Loucy (cell line): ENCODE data around the gene ZNF516.
A peak's percentile ranks its signal among the peaks of the same experiment; 100 is the strongest.

ENCODE experiments used
- H2AFZ ChIP-seq: fragments of 200-600 bp; sonication (generic); 2 replicates; pipeline ENCODE4 v1.6.0; 2016; ENCODE audit warnings: antibody characterized with exemption, mild to moderate bottlenecking, low read length, moderate library complexity
- H3F3A ChIP-seq: fragments of 200-600 bp; 2 replicates; pipeline ENCODE4 v1.6.0; 2016; ENCODE audit warnings: antibody characterized with exemption, low read depth, mild to moderate bottlenecking
- H3K27me3 ChIP-seq: fragments of 200-600 bp; sonication (generic); 2 replicates; pipeline ENCODE4 v1.6.1; 2014; ENCODE audit warnings: low read length, mild to moderate bottlenecking; ENCODE audit not compliant: insufficient read depth, poor library complexity, severe bottlenecking
- H3K36me3 ChIP-seq: fragments of 200-600 bp; sonication (generic); 2 replicates; pipeline ENCODE4 v1.6.1; 2016; ENCODE audit warnings: low read length; ENCODE audit not compliant: insufficient read depth
- H3K4me1 ChIP-seq: fragments of 200-600 bp; sonication (generic); 2 replicates; pipeline ENCODE4 v1.5.1; 2014; ENCODE audit warnings: low read length, mild to moderate bottlenecking; ENCODE audit not compliant: insufficient read depth, poor library complexity, severe bottlenecking
- H3K4me2 ChIP-seq: fragments of 200-600 bp; sonication (generic); 2 replicates; pipeline ENCODE4 v1.6.0; 2014; ENCODE audit warnings: antibody characterized with exemption, low read length, low read depth, mild to moderate bottlenecking; ENCODE audit not compliant: poor library complexity, severe bottlenecking
- H3K4me3 ChIP-seq: fragments of 200-600 bp; sonication (generic); 2 replicates; pipeline ENCODE4 v1.5.1; 2014; ENCODE audit warnings: low read length, mild to moderate bottlenecking, mixed read lengths; ENCODE audit not compliant: poor library complexity, severe bottlenecking
- H3K79me2 ChIP-seq: fragments of 200-600 bp; sonication (generic); 2 replicates; pipeline ENCODE4 v1.6.1; 2014; ENCODE audit warnings: low read length; ENCODE audit not compliant: insufficient read depth
- H3K9ac ChIP-seq: fragments of 200-600 bp; sonication (generic); 2 replicates; pipeline ENCODE4 v1.6.0; 2014; ENCODE audit warnings: mild to moderate bottlenecking, low read depth, low read length, moderate library complexity; ENCODE audit not compliant: poor library complexity, severe bottlenecking
- H3K9me2 ChIP-seq: fragments of 200-600 bp; sonication (generic); replicated peaks from 2 replicates; pipeline ENCODE4 v1.6.1; 2016; ENCODE audit warnings: low read depth, low read length, mixed read lengths
- H3K9me3 ChIP-seq: fragments of 200-600 bp; sonication (generic); 2 replicates; pipeline ENCODE4 v1.6.1; 2014; ENCODE audit warnings: mild to moderate bottlenecking, antibody characterized with exemption, low read length, low read depth; ENCODE audit not compliant: insufficient read depth
- H4K20me1 ChIP-seq: fragments of 200-600 bp; sonication (generic); 2 replicates; pipeline ENCODE4 v1.6.0; 2014; ENCODE audit warnings: antibody characterized with exemption, low read length, mild to moderate bottlenecking; ENCODE audit not compliant: insufficient read depth, poor library complexity, severe bottlenecking
- EZH2phosphoT487 ChIP-seq: fragments of 200-600 bp; IDR thresholded peaks from 2 replicates; pipeline ENCODE4 v1.6.1; 2018; ENCODE audit warnings: antibody characterized with exemption, mild to moderate bottlenecking, moderate library complexity, borderline replicate concordance
- TF ChIP-seq, protein P1 (sequence below): fragments of 200-600 bp; sonication (generic); conservative IDR thresholded peaks from 2 replicates; pipeline ENCODE4 v1.5.1; 2014; ENCODE audit warnings: mild to moderate bottlenecking, antibody characterized with exemption, low read length

Gene ZNF516

GRCh38 chr18:76498064-76498463, 3.0 kb upstream of the ZNF516 start:
- Histone ChIP-seq H3K36me3 (no peaks in the 10 kb centered on the region), H3F3A (peaks cover 4% of the 10 kb centered on the region; the same call in 1 of the 2 replicates), H3K4me2 (no peak overlapping the region), H3K27me3 (no peaks in the 10 kb centered on the region), H2AFZ (no peak overlapping the region), H3K9me3 (no peaks in the 10 kb centered on the region), H3K9me2 (no peaks in the 10 kb centered on the region), H3K9ac (no peak overlapping the region), H4K20me1 (no peaks in the 10 kb centered on the region), H3K4me3 (no peak overlapping the region), H3K79me2 (no peaks in the 10 kb centered on the region), H3K4me1 (no peaks in the 10 kb centered on the region)
- no peak for TF ChIP-seq EZH2phosphoT487

DNA sequence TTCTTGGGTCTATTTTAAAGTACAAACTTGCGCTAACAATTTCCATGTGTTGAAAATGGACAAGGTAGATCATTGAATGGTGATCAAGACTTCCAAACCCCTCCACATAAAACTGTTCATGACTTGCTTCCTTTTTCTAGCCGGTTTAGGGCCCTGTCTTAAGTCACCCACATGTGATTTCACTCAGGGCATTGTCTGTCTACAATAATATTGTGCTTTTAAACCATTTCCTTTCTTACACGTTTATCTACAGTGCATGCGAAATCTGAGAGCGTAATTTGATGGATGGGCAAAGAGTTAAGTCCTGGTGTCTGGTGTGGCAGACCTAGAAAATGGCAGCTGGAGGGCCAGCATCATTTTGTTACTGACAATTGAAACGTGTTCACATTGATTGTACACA, 2.0 kb upstream of the ZNF516 start:
- no peak overlapping the region for H3K9ac ChIP-seq
- no peaks in the 10 kb centered on the region for H4K20me1 ChIP-seq
- 0 out of 2 replicates have a peak overlapping the region, but pooled peaks have one; percentile 33 for H2AFZ ChIP-seq
- no peaks in the 10 kb centered on the region for H3K9me3 ChIP-seq
- no peak overlapping the region for H3K4me3 ChIP-seq
- H3F3A ChIP-seq = peaks cover 4% of the 10 kb centered on the region; the same call in 1 of the 2 replicates
- TF ChIP-seq EZH2phosphoT487 = no peak
- TF ChIP-seq, protein P1, sequence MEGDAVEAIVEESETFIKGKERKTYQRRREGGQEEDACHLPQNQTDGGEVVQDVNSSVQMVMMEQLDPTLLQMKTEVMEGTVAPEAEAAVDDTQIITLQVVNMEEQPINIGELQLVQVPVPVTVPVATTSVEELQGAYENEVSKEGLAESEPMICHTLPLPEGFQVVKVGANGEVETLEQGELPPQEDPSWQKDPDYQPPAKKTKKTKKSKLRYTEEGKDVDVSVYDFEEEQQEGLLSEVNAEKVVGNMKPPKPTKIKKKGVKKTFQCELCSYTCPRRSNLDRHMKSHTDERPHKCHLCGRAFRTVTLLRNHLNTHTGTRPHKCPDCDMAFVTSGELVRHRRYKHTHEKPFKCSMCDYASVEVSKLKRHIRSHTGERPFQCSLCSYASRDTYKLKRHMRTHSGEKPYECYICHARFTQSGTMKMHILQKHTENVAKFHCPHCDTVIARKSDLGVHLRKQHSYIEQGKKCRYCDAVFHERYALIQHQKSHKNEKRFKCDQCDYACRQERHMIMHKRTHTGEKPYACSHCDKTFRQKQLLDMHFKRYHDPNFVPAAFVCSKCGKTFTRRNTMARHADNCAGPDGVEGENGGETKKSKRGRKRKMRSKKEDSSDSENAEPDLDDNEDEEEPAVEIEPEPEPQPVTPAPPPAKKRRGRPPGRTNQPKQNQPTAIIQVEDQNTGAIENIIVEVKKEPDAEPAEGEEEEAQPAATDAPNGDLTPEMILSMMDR = no peak
- no peaks in the 10 kb centered on the region for H3K4me1 ChIP-seq
- no peaks in the 10 kb centered on the region for H3K79me2 ChIP-seq
- no peaks in the 10 kb centered on the region for H3K9me2 ChIP-seq
- no peak overlapping the region for H3K4me2 ChIP-seq
- H3K36me3 ChIP-seq = no peaks in the 10 kb centered on the region
- no peaks in the 10 kb centered on the region for H3K27me3 ChIP-seq

GRCh38 chr18:76496194-76496890, 1.3 kb upstream of the ZNF516 start:
- Histone ChIP-seq H4K20me1 (no peaks in the 10 kb centered on the region), H3K9me2 (no peaks in the 10 kb centered on the region), H3K79me2 (no peaks in the 10 kb centered on the region), H3K4me2 (no peak overlapping the region), H3F3A (peaks cover 4% of the 10 kb centered on the region; the same call in 1 of the 2 replicates), H3K4me3 (no peak overlapping the region), H3K36me3 (no peaks in the 10 kb centered on the region), H2AFZ (no peak overlapping the region), H3K9me3 (no peaks in the 10 kb centered on the region), H3K4me1 (no peaks in the 10 kb centered on the region), H3K27me3 (no peaks in the 10 kb centered on the region), H3K9ac (no peak overlapping the region)
- TF ChIP-seq, protein P1 = no peak
- TF ChIP-seq EZH2phosphoT487 = no peak
